Sigmoid colon (tissue), 7 donors: ENCODE measurements around the gene DNAJB12. TPM values are rescaled to one million over a fixed set of nuclear protein-coding genes. Genes with fewer than 3 reads are reported as not detected.
"Not testable (repeated sequence)": the region's sequence is repeated elsewhere in the genome, so short reads cannot be mapped to it uniquely, and the experiment has no call there.

Experiments used
- DNase-seq: peaks from one replicate; pipeline ENCODE4 v3.0.0-alpha.2; 2019
- H3K27ac ChIP-seq, 4 donors: fragments of 200-600 bp; sonication (generic); one replicate each; pipeline ENCODE4 v1.5.1; 2016 to 2019; ENCODE audit warnings: mild to moderate bottlenecking in 1 of 4
- H3K27me3 ChIP-seq, 3 donors: fragments of 200-600 bp; sonication (generic); one replicate each; pipeline ENCODE4 v1.5.1; 2019; ENCODE audit warnings: mild to moderate bottlenecking in 1 of 3
- H3K36me3 ChIP-seq, 4 donors: fragments of 200-600 bp; sonication (generic); one replicate each; pipeline ENCODE4 v1.5.1; 2016 to 2019
- H3K4me1 ChIP-seq, 4 donors: fragments of 200-600 bp; sonication (generic); one replicate each; pipeline ENCODE4 v1.5.1; 2017 to 2019
- H3K4me3 ChIP-seq, 4 donors: fragments of 200-600 bp; sonication (generic); one replicate each; pipeline ENCODE4 v1.5.1; 2017 to 2019; ENCODE audit warnings: mild to moderate bottlenecking in 2 of 4, moderate library complexity in 1 of 4
- H3K9me3 ChIP-seq, 4 donors: fragments of 200-600 bp in 3 of 4; sonication (generic) in 3 of 4; one replicate each; pipeline versions ENCODE4 v1.5.1 to v1.6.1; 2013 to 2019
- EP300 ChIP-seq, 4 donors: sonication (generic); formaldehyde crosslinking; IDR thresholded peaks; one replicate each; pipeline ENCODE4 v1.6.1; 2017; ENCODE audit warnings: antibody characterized with exemption in 4 of 4
- POLR2A ChIP-seq, 2 donors: fragments of 450-650 bp; IDR thresholded peaks; one replicate each; pipeline ENCODE4 v1.6.1; 2016; ENCODE audit warnings: antibody characterized with exemption in 2 of 2, mild to moderate bottlenecking in 2 of 2, moderate library complexity in 2 of 2
- POLR2AphosphoS5 ChIP-seq, 4 donors: sonication (generic); formaldehyde crosslinking; IDR thresholded peaks; one replicate each; pipeline ENCODE4 v1.6.1; 2017; ENCODE audit warnings: antibody characterized with exemption in 4 of 4
- WGBS, 2 donors: extraction: QIAGEN DNeasy Blood & Tissue Kit; methylation state at CpG; one replicate each; pipeline ENCODE4 v1.1.7; 2013; 5-methylcytosine and 5-hydroxymethylcytosine counted together
- intact Hi-C: fragments of 100-400 bp; cut with DNase I; formaldehyde crosslinking; loops from one replicate; pipeline ENCODE4 v1.15.1; 2023
- polyA plus RNA-seq, 3 donors: library from polyadenylated mRNA; stranded (reverse); fragments of 200-250 nt; gene quantifications; one replicate each; pipeline ENCODE4 v1.2.3, GENCODE V29; 2013
- total RNA-seq, 4 donors: library from RNA; depleted of rRNA; stranded (reverse); fragments of >200 nt; gene quantifications; one replicate each; pipeline ENCODE4 v1.1.0, GENCODE V29; 2016
- TF ChIP-seq, protein P1 (sequence below), 4 experiments: fragments of 450-650 bp in 3 of 4; fragments of 200-600 bp in 1 of 4; IDR thresholded peaks; one replicate each; pipeline ENCODE4 v1.5.1; 2016 to 2019; ENCODE audit warnings: antibody characterized with exemption in 4 of 4, mild to moderate bottlenecking in 3 of 4, moderate library complexity in 2 of 4
- donor health status: healthy with polysubstance abuse.
- donor health status: Bipolar disorder and iron deficiency.
- donor health status: healthy.

Gene DNAJB12
- total and polyA plus RNA-seq, 7 donors = 9.5 to 38.5 (median 27.1) TPM

DNA sequence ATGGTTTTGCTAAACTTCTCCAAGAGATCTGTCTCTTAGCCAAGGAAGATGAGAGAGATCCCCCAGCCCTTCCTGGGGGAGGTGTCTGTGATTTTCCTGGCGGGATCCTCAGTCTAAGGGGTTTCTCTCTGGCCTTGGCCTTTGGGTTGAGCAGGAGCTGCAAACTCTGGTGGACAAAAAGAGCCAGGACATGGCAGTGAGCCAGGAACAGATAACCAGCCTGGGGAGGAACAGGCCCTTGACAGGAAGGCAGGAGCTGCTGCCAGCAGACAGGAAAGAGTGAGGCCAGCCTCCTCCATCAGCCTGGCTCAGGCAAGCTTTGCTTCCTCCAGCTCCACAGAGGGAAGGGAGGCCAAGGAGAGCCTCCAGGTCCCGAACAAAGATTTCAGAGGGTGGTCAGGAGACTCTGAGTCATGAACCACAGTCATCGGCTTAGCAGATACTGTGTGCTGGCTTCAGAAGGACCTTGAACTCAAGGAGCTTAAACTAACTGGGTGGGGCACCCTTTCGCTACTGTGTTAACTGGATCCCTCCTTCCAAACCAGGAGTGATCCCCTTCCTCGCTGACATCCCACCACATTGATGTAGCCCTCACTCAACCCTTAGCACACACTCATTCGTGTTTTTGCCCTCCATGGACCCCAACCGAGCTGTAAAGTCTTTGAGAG is 46.3 kb downstream of the DNAJB12 start:
- intact Hi-C loops = no loop called here
- WGBS, 2 donors = 33 to 60% methylated on average over 7 of the region's 7 CpGs
- no peaks in the 10 kb centered on the region for H3K9me3 ChIP-seq
- DNase-seq = peak; percentile 82
- peaks cover 0 to 23% (median 11%) of the 10 kb centered on the region in 4 donors for H3K4me1 ChIP-seq
- no peaks in the 10 kb centered on the region for H3K27me3 ChIP-seq
- TF ChIP-seq, protein P1, sequence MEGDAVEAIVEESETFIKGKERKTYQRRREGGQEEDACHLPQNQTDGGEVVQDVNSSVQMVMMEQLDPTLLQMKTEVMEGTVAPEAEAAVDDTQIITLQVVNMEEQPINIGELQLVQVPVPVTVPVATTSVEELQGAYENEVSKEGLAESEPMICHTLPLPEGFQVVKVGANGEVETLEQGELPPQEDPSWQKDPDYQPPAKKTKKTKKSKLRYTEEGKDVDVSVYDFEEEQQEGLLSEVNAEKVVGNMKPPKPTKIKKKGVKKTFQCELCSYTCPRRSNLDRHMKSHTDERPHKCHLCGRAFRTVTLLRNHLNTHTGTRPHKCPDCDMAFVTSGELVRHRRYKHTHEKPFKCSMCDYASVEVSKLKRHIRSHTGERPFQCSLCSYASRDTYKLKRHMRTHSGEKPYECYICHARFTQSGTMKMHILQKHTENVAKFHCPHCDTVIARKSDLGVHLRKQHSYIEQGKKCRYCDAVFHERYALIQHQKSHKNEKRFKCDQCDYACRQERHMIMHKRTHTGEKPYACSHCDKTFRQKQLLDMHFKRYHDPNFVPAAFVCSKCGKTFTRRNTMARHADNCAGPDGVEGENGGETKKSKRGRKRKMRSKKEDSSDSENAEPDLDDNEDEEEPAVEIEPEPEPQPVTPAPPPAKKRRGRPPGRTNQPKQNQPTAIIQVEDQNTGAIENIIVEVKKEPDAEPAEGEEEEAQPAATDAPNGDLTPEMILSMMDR (IDR thresholded peaks at IDR 0.05) = no peak
- TF ChIP-seq POLR2AphosphoS5 (IDR thresholded peaks at IDR 0.05) = peak in 2 of 4 donors; percentile 8 to 38
- H3K4me3 ChIP-seq = no peak overlapping the region
- no peaks in the 10 kb centered on the region for H3K36me3 ChIP-seq
- peak overlapping the region; percentile 9 to 49 (median 26) for H3K27ac ChIP-seq

DNA sequence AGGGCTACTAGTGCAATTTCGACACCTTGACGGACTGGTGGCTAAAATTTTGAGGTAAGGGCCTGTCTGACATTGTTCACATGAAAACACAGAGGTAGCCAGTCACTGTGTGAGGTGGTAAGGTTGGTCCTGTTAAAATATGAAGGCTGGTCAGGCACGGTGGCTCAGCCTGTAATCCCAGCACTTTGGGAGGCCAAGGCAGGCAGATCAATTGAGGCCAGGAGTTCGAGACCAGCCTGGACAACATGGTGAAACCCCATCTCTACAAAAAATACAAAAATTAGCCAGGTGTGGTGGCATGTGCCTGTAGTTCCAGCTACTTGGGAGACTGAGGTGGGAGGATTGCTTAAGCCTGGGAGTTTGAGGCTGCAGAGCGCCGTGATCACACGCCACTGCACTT is 47.0 kb downstream of the DNAJB12 start:
- H3K27me3 ChIP-seq, H3K27ac ChIP-seq, DNase-seq, H3K4me3 ChIP-seq, intact Hi-C loops, H3K9me3 ChIP-seq, H3K36me3 ChIP-seq: not testable (repeated sequence)
- WGBS, 2 donors = 96% methylated on average over 7 of the region's 7 CpGs
- peaks cover 0 to 23% (median 11%) of the 10 kb centered on the region in 4 donors for H3K4me1 ChIP-seq

DNA sequence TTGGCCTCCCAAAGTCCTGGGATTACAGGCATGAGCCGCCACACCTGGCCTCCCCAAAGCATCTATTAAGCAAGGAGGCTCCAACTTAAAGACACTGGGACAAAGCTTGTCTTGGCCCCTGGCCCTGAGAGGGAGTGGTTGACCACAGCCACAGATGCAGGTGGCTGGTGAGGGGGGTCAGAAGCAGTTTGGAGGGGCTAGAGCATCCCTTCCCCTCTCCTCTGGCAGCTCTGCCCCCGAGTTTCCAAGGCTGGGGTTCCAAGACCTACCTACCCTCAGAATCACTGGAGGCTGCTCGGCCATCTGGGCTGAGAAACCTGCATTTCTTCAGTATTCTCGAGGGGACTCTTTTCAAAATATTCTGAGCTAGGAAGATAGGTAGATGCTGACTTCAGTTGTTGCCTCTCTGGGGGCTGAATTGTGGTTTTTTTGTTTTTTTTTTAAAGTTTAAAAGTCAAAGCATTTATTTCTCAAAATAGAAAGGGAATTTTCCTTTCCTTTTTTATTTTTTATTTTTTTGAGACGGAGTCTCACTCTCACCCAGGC is 48.4 kb downstream of the DNAJB12 start:
- intact Hi-C loops = no loop called here
- Histone ChIP-seq H3K27ac (no peak overlapping the region), H3K9me3 (no peaks in the 10 kb centered on the region), H3K4me1 (peaks cover 0 to 23% (median 11%) of the 10 kb centered on the region in 4 donors), H3K36me3 (no peaks in the 10 kb centered on the region), H3K4me3 (no peak overlapping the region), H3K27me3 (no peaks in the 10 kb centered on the region)
- DNase-seq = no peak
- WGBS, 2 donors = 69 to 84% methylated on average over 5 of the region's 5 CpGs
- TF ChIP-seq POLR2AphosphoS5 (IDR thresholded peaks at IDR 0.05) (no peak), POLR2A (IDR thresholded peaks at IDR 0.05) (no peak), EP300 (IDR thresholded peaks at IDR 0.05) (no peak)
- TF ChIP-seq, protein P1 (IDR thresholded peaks at IDR 0.05) = no peak

GRCh38 chr10:72303424-72304128 is 51.1 kb downstream of the DNAJB12 start:
- intact Hi-C loops = no loop called here
- TF ChIP-seq POLR2AphosphoS5 (IDR thresholded peaks at IDR 0.05) (no peak), POLR2A (IDR thresholded peaks at IDR 0.05) (no peak), EP300 (IDR thresholded peaks at IDR 0.05) (no peak)
- TF ChIP-seq, protein P1 (IDR thresholded peaks at IDR 0.05) = no peak
- DNase-seq = no peak

More at GRCh38 chr10:72303424-72304128, 51.1 kb downstream of the DNAJB12 start:
- Histone ChIP-seq H3K4me1 (peaks cover 0 to 6% (median 6%) of the 10 kb centered on the region in 4 donors), H3K27me3 (no peaks in the 10 kb centered on the region), H3K9me3 (no peaks in the 10 kb centered on the region), H3K4me3 (no peak overlapping the region), H3K27ac (no peak overlapping the region), H3K36me3 (no peaks in the 10 kb centered on the region)
- WGBS, 2 donors = 92% methylated on average over 8 of the region's 8 CpGs
